GM21390 (cell line): Measurements from ENCODE around the gene ITPR2.
"Not testable (repeated sequence)": the region's sequence is repeated elsewhere in the genome, so short reads cannot be mapped to it uniquely, and the experiment has no call there.

Experiments used
- ATAC-seq: cut with Tn5 transposase; IDR thresholded peaks from one replicate; pipeline ENCODE4 v1.9.1; 2021; ENCODE audit not compliant: unreplicated experiment

Gene ITPR2

GRCh38 chr12:26767116-26767515 lies 65.9 kb downstream of the ITPR2 start:
- ATAC-seq, result no peak

DNA sequence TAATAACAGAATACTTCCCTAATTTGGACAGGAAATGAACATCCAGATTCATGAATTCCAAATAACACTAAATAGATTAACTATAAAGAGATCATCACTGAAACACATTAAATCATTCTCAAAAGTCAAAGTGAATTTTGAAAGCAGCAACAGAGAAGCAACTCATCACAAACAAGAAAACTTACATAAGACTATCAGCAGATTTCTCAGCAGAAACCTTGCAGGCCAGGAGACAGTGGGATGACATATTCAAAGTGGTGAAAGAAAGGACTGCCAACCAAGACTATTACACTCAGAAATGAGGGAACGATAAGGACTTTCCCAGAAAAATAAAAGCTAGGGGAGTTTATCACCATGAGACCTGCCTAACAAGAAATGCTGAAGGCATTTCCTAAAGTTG lies 70.8 kb downstream of the ITPR2 start:
- ATAC-seq, result no peak

GRCh38 chr12:26761775-26762174 lies 71.2 kb downstream of the ITPR2 start:
- ATAC-seq, result no peak

- no peak for ATAC-seq
These were observed 72.2 kb downstream of the ITPR2 start for GRCh38 chr12:26760657-26761293.

- not testable (repeated sequence) for ATAC-seq
These were observed 77.6 kb downstream of the ITPR2 start for GRCh38 chr12:26755362-26755761.

DNA sequence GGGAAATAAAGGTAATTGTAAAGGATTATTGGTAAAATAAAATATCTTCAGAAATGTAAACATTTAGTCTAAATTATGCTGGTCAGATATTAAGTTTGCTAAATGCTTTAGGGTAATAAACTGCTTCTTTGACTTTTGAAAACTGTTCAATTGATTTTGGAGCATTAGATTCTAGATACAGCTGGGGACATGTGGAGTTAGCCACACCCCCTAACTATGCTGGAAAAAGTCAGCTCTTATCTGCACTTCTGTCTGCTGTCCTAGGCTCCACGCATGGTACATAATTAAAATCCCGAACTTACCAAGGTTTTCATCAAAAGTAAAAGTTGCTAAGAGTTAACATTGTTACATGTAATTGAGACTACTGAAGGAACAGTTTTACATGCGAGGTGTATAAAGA lies 78.8 kb downstream of the ITPR2 start:
- ATAC-seq, result no peak

DNA sequence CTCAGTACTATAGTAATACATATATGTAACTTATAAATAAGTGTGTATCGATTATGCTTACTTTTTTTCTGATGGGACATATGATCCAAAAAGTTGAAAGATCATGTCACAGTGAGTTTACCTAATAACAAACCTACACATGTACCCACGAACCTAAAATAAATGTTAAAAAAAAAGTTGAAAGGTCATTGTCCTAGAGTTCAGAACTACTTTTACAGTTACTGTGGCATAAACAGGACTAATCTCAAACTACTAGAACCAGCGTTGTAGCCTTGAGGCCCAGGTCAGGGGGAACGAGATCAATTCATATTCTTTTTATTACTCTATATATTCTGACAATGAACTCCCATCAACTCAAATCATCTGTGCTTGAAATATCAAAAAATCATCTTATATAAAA lies 81.8 kb downstream of the ITPR2 start:
- ATAC-seq, result no peak

DNA sequence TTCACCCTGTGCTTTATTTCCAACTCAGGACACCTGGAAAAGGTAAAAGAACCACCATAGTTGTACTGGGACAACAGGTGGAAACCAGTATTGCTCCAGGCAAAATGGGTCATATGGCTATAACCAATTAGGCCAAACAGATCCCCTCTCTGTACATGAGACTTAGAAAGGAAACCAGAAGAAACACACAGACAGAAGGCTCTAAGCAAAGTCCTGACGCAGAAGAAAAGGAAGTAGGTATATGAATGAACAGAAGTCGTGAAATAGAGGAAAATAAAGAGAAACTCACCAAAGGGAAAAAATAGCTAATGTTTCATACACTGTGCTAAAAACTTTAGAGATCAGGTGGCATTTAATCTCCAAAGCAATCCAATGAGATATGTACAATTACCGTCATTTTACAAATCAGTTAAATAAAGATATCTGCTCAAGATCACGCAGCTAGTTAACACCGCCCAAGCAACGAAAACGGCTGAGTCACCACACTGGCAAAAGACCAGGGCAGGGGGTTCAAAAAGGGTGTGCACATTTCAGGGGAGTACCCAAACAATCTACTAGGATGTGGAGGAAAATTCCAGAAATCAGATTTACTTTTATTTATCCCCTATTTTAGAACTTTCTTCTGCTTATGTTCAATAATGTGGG lies 82.3 kb downstream of the ITPR2 start:
- ATAC-seq, result peak; percentile 43

GRCh38 chr12:26749781-26750180 lies 83.2 kb downstream of the ITPR2 start:
- peak; percentile 74 for ATAC-seq

GRCh38 chr12:26748741-26749431 lies 84.1 kb downstream of the ITPR2 start:
- peak; percentile 48 for ATAC-seq

DNA sequence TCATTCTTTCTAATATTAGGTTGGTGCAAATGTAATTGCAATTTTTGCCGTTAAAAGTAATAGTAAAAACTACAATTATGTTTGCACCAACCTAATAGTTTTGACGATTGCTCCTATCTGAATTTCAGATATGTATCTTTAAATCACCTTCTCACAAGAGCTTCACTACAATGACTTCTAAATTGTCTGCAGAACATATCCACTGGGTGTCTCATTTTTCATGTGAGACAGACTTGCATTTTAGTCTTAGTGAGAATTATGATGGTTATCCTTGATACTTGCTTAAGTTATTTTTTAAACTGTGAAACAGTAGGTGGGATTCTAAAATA lies 84.6 kb downstream of the ITPR2 start:
- peak; percentile 7 for ATAC-seq

DNA sequence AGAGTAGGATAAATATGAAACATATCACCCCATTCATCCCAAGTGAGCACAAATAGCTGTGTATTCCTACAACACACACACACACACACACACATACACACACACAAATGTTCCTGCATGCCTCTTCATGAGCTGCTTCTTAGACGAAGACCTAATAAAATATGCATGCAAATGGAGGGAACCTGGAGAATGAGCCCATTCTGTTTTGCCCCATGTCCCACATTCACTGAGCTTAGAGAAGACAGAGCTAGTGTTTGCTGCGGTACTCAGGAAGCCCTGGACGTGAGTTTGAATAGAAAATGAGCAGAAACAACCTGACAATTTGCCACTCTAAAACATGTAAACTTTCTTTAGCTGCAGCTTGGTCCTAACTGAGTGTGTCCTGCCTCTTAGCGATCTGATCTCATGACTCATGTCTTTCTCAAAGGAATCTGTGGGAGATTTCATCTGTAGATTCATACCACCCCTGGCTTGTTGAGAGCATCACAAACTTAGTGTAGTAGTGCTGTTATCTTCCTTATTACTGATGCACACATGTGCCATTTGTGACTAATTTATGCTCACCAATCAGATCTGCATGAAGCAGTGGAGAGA lies 86.8 kb downstream of the ITPR2 start:
- no peak for ATAC-seq

DNA sequence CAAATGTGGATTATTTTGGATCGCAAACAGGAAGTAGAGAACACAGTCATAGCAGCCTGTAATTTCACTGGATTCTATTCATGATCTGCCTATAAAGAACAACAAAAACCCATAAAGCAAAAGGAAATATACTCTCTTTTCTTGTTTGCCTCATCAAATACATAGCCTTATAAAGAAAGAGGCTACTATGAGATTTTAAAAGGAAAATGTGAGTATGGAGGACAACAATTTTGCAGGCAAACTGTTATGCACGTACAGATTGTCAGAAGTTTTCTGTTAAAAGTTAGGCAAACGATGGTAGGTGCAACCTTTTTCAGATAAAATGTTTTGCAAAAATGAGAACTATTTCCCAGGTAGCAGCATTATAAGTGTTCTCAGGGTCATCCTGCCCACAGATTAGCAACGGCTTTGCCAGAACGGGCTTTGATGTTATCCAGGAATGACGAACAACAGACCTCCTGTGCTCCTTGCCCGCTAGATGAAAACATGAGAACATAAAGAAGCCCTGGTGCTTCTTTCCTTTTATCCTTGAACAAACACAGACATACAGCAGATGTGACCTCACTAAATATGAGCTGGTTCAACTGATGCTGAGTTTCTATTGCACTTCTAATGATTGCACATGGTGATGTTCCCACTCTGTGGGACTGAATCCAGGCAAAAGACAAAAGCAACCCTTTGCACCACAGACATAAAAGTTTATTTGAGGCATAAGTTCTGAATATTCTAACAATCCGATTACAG lies 88.1 kb downstream of the ITPR2 start:
- ATAC-seq, result no peak

- ATAC-seq, result no peak
These were observed 88.9 kb downstream of the ITPR2 start for GRCh38 chr12:26744042-26744626.

DNA sequence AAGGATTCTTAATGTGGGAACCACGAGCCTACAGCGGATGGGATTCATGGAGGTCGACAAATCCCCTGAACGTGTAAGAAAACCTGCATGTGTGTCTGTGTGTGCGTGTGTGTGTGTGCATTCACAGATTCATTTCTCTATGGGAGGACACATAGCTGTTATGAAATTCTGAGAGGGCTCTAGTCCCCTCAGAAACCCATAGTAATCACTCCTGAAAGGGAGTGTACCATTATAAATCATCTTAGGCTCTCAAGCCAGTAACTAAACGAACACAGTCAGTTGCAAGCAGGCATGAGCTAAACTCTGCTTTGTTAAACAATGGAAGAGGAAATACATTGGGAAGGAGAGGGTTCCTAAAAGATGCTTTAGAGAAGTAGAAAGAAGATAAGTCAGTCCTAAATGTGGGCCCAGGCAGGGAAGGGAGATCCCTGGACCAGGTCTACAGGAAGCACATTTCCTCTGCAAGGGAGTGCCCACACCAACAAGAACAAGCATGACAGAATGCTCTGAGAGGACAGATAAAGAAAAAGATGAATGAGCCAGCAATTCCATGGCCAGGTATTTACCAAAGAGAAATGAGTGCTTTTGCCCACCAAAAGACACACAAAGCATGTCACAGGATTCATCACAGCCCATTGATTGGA lies 91.3 kb downstream of the ITPR2 start:
- ATAC-seq, result no peak

DNA sequence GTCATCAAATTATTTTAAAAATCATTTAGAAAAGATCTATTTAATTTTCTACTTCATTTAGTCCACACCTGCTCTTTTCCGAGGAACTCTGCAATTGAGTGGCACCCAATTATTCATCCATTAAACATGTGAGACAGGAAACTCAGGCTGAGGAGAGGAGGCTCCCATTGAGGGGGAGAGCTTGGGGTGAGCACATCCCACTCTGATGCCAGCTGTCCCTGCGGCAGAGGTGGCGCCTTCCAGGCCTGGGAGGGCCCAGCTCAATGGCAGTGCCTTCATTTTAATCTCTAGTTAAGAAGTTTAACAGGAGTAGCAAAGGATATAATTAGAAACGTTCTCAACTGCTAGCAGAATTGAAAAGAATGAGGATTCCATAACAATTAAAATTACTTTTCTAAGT lies 92.0 kb downstream of the ITPR2 start:
- ATAC-seq, result no peak

DNA sequence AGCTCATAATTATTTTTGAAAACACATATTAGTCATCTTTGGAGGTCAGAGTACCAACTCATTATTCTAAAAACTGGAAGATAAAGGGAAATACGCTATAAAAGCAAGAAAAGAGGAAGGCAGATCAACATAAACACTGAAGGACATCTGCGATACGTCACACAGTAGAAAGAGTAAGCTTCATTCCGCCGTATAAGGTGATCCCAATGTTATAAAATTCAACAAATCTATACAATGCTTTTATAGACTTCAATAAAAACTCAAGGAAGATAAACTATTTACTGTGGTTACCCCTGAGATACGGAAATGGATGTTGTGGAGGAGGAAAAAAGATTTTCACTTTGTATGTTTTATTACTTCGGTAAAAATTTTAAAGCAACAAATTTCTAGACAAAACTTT lies 92.6 kb downstream of the ITPR2 start:
- no peak for ATAC-seq

DNA sequence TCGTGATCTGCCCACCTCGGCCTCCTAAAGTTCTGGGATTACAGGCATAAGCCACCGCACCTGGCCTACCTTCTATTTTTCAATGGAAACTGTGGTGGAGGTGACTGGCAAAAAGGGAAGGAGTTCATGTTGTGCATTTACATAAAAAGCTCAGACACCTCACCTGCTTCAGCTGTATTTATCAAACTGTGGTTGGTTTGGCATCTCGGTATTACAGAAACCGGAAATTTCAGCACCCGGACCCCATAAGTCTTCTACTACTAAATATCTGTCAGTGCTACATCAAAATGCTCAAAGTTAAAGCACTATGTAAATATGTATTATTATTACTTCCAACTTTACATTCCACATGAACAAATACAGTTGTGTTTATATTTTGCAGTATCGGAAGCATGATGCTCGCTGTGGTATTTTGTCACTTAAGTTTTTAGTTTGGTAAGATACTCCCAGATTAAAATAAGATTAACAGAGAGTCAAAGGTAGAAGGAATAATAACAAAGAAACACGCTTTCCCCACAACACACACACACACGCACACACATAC lies 95.4 kb downstream of the ITPR2 start:
- ATAC-seq, result no peak

DNA sequence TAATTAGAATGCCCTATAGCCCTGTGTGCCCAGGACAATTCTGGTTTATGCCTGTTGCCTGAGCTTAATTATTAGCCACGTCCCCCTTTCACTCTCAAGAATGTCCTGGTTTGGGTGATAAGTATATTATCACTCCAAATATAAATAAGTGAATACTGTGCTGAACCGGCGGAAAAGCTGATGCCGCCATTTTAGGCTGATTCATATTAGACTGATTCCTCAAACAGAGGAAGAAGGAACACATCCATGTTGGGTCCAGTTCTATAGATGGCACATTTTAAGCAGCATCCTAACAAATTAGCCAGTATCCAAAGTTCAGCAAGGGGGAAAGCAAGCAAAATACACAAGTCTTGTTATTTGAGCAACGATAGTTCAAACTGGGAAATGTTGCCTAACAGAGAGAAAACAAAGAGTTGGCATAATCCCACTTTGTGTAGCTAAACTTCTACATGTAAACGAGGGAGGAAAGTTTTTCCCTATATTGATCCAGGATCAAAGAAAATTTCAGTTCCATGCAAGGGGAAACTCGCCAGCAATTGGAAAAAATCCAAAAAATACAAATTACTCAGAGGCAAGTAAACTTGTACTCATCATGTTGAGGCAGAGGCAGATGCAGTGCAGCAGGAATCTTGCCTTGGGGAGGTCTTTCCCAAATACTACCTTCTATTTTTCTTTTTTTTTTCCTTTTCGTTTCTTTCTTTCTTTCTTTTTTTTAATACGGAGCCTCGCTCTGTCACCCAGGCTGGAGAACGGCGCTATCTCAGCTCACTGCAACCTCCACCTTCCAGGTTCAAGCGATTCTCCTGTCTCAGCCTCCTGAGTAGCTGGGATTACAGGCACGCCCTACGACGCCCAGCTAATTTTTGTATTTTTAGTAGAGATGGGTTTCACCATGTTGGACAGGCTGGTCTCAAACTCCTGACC lies 96.2 kb downstream of the ITPR2 start:
- no peak for ATAC-seq
